Ascending aorta (tissue), 2 donors: ENCODE results near the gene SUMO1. TPM values are rescaled to one million over a fixed set of nuclear protein-coding genes. Genes with fewer than 3 reads are reported as not detected.

Source experiments
- DNase-seq, 2 donors: peaks; one replicate each; pipeline ENCODE4 v3.0.0-alpha.2; 2019; ENCODE audit warnings: low spot score in 2 of 2
- H3K27ac ChIP-seq, 2 donors: fragments of 200-600 bp; sonication (generic); one replicate each; pipeline ENCODE4 v1.5.1; 2016 to 2017; ENCODE audit warnings: mild to moderate bottlenecking in 1 of 2
- H3K27me3 ChIP-seq: fragments of 200-600 bp; sonication (generic); one replicate; pipeline ENCODE4 v1.5.1; 2017
- H3K36me3 ChIP-seq, 2 donors: fragments of 200-600 bp; sonication (generic); one replicate each; pipeline ENCODE4 v1.5.1; 2016
- H3K4me1 ChIP-seq, 2 donors: fragments of 200-600 bp; sonication (generic); one replicate each; pipeline ENCODE4 v1.5.1; 2016 to 2017; ENCODE audit warnings: mild to moderate bottlenecking in 1 of 2
- H3K4me3 ChIP-seq, 2 donors: fragments of 200-600 bp; sonication (generic); one replicate each; pipeline ENCODE4 v1.5.1; 2016 to 2017; ENCODE audit warnings: mild to moderate bottlenecking in 1 of 2
- H3K9me3 ChIP-seq, 2 donors: fragments of 200-600 bp; sonication (generic); one replicate each; pipeline ENCODE4 v1.5.1; 2016
- CTCF ChIP-seq, 3 experiments: fragments of 200-600 bp in 2 of 3; fragments of 450-650 bp in 1 of 3; sonication (generic) in 2 of 3; IDR thresholded peaks; one replicate each; pipeline ENCODE4 v1.5.1; 2016 to 2019; ENCODE audit warnings: antibody characterized with exemption in 3 of 3, mild to moderate bottlenecking in 1 of 3, moderate library complexity in 1 of 3
- intact Hi-C: fragments of 100-400 bp; cut with DNase I; formaldehyde crosslinking; loops from one replicate; pipeline ENCODE4 v1.15.1; 2023
- total RNA-seq: library from RNA; depleted of rRNA; stranded (reverse); fragments of >200 nt; gene quantifications from one replicate; pipeline ENCODE4 v1.1.0, GENCODE V29; 2016

Gene SUMO1
- total RNA-seq, 1 donor from 2014 or later, result 208 TPM

GRCh38 chr2:202158796-202159195, 79.6 kb downstream of the SUMO1 start:
- no peaks in the 10 kb centered on the region for H3K27me3 ChIP-seq
- H3K9me3 ChIP-seq, result no peaks in the 10 kb centered on the region
- H3K27ac ChIP-seq, result no peak overlapping the region
- DNase-seq, result no peak
- H3K4me1 ChIP-seq, result peaks cover 0 to 2% of the 10 kb centered on the region in 2 donors
- peak in 1 of 3 experiments; percentile 4 for TF ChIP-seq CTCF (IDR thresholded peaks at IDR 0.05)
- H3K4me3 ChIP-seq, result no peak overlapping the region
- intact Hi-C loops, result no loop called here
- no peaks in the 10 kb centered on the region for H3K36me3 ChIP-seq

- no peak overlapping the region for H3K27ac ChIP-seq
- H3K27me3 ChIP-seq, result no peaks in the 10 kb centered on the region
- no peaks in the 10 kb centered on the region for H3K36me3 ChIP-seq
- no peaks in the 10 kb centered on the region for H3K9me3 ChIP-seq
- intact Hi-C loops, result no loop called here
- peaks cover 0 to 2% of the 10 kb centered on the region in 2 donors for H3K4me1 ChIP-seq
- TF ChIP-seq CTCF (IDR thresholded peaks at IDR 0.05), result no peak
- no peak for DNase-seq
- no peak overlapping the region for H3K4me3 ChIP-seq
Measured at GRCh38 chr2:202157211-202157990, 81.0 kb downstream of the SUMO1 start.

Other genes with a start within 250 kb of the SUMO1 start
- 32.5 TPM for gene FZD7, start 204.7 kb downstream of the SUMO1 start, total RNA-seq
- gene KIAA2012, start 165.3 kb downstream of the SUMO1 start, total RNA-seq, result 0.11 TPM
- 65.8 TPM for gene NOP58, start 27.2 kb upstream of the SUMO1 start, total RNA-seq
- gene BMPR2, start 137.7 kb upstream of the SUMO1 start, total RNA-seq, result 47.8 TPM